Endothelial cell of umbilical vein (primary cell): ENCODE results near the gene RCOR2. TPM values are rescaled to one million over a fixed set of nuclear protein-coding genes. Genes with fewer than 3 reads are reported as not detected.

Source experiments
- BruUV-seq: library from RNA; stranded (reverse); fragments of 400-500 nt; replicated peaks from 2 replicates; lab custom pipeline; 2021; lab: Mats Ljungman, UMichigan
- CTCF ChIA-PET: fragments of 300-600, 350-600 bp; sonication (Branson Sonifier 250); formaldehyde crosslinking; loops from one replicate; lab custom pipeline; 2021; ENCODE audit warnings: antibody characterized with exemption, inconsistent platforms; lab: Charles Lee
- POLR2A ChIA-PET: fragments of 300-600, 350-600 bp; sonication (Branson Sonifier 250); formaldehyde crosslinking; loops from one replicate; lab custom pipeline; 2021; ENCODE audit warnings: antibody characterized with exemption, inconsistent platforms; lab: Charles Lee
- DNase-seq: peaks from one replicate; pipeline ENCODE4 v3.0.0-alpha.2; 2011; ENCODE audit warnings: low read depth, low spot score
- FAIRE-seq: peaks from 2 replicates; lab custom pipeline; 2011; peaks lifted over from hg19 to GRCh38; lab: Jason Lieb, UNC
- H2AFZ ChIP-seq: 2 replicates; pipeline ENCODE4 v1.6.0; 2012; ENCODE audit warnings: low read depth, low read length, control low read depth, inconsistent platforms
- H3K27ac ChIP-seq: 2 replicates; pipeline ENCODE4 v1.5.1; 2011; ENCODE audit warnings: low read depth, mild to moderate bottlenecking, control low read depth, low read length, moderate library complexity; ENCODE audit not compliant: insufficient read depth
- H3K27me3 ChIP-seq, 2 experiments: 2 replicates each; pipeline versions ENCODE4 v1.6.0 to v1.6.1; 2011; ENCODE audit warnings: low read length in 2 of 2, mixed read lengths in 1 of 2; ENCODE audit not compliant: control insufficient read depth in 2 of 2, insufficient read depth in 2 of 2
- H3K36me3 ChIP-seq, 2 experiments: 2 replicates in 1 of 2; 3 replicates in 1 of 2; pipeline ENCODE4 v1.5.1; 2011; ENCODE audit warnings: low read length in 2 of 2, mild to moderate bottlenecking in 1 of 2, moderate library complexity in 1 of 2; ENCODE audit not compliant: control insufficient read depth in 2 of 2, insufficient read depth in 2 of 2; ENCODE audit errors: extremely low read depth in 1 of 2
- H3K4me1 ChIP-seq: 3 replicates; pipeline ENCODE4 v1.5.1; 2011; ENCODE audit warnings: mild to moderate bottlenecking, low read length; ENCODE audit not compliant: control insufficient read depth, insufficient read depth; ENCODE audit errors: extremely low read depth
- H3K4me2 ChIP-seq: 2 replicates; pipeline ENCODE4 v1.6.1; 2011; ENCODE audit warnings: low read length, control low read depth, mixed read lengths; ENCODE audit not compliant: insufficient read depth
- H3K4me3 ChIP-seq, 3 experiments: fragments of 200-600 bp in 1 of 3; sonication (generic), shearing (Covaris generic) in 1 of 3; replicated peaks in 1 of 3; 2 replicates each; pipeline ENCODE4 v1.5.1; 2011 to 2016; ENCODE audit warnings: control low read depth in 3 of 3, low read length in 3 of 3, mild to moderate bottlenecking in 2 of 3, inconsistent platforms in 1 of 3, low read depth in 1 of 3, moderate library complexity in 1 of 3; ENCODE audit not compliant: insufficient read depth in 1 of 3
- H3K79me2 ChIP-seq: 2 replicates; pipeline ENCODE4 v1.6.0; 2012; ENCODE audit warnings: low read length, inconsistent platforms; ENCODE audit not compliant: control insufficient read depth, insufficient read depth
- H3K9ac ChIP-seq: replicated peaks from 2 replicates; pipeline ENCODE3; 2011; ENCODE audit warnings: low read length, control low read depth; ENCODE audit not compliant: insufficient read depth; ENCODE audit errors: extremely low read depth
- H3K9me1 ChIP-seq: replicated peaks from 3 replicates; pipeline ENCODE4 v1.6.0; 2011; ENCODE audit warnings: mild to moderate bottlenecking, low read length; ENCODE audit not compliant: control insufficient read depth, insufficient read depth; ENCODE audit errors: extremely low read depth
- H3K9me3 ChIP-seq: replicated peaks from 2 replicates; pipeline ENCODE4 v1.5.1; 2012; ENCODE audit warnings: low read length, inconsistent platforms; ENCODE audit not compliant: control insufficient read depth, insufficient read depth
- H4K20me1 ChIP-seq: replicated peaks from 2 replicates; pipeline ENCODE3; 2011; ENCODE audit warnings: mild to moderate bottlenecking, low read length; ENCODE audit not compliant: control insufficient read depth, insufficient read depth; ENCODE audit errors: extremely low read depth
- EZH2 ChIP-seq: IDR thresholded peaks from 2 replicates; pipeline ENCODE4 v1.6.1; 2012; ENCODE audit warnings: borderline replicate concordance, low read depth, mild to moderate bottlenecking, moderate library complexity, low read length, inconsistent platforms; ENCODE audit not compliant: severe bottlenecking
- FOS ChIP-seq: IDR thresholded peaks from 2 replicates; pipeline ENCODE4 v1.6.1; 2011; ENCODE audit warnings: mild to moderate bottlenecking, low read length, moderate library complexity, borderline replicate concordance; ENCODE audit not compliant: insufficient read depth
- GATA2 ChIP-seq: IDR thresholded peaks from 2 replicates; pipeline ENCODE4 v1.7.0; 2011; ENCODE audit warnings: low read depth, mild to moderate bottlenecking, moderate library complexity, mixed read lengths, low read length; ENCODE audit not compliant: insufficient read length, insufficient read depth
- JUN ChIP-seq: IDR thresholded peaks from 2 replicates; pipeline ENCODE4 v1.6.1; 2011; ENCODE audit warnings: borderline replicate concordance, low read depth; ENCODE audit not compliant: insufficient read length, insufficient read depth
- MYC ChIP-seq: IDR thresholded peaks from one replicate; pipeline ENCODE4 v1.6.1; 2011; ENCODE audit warnings: mild to moderate bottlenecking, low read depth, low read length
- POLR2A ChIP-seq: IDR thresholded peaks from 2 replicates; pipeline ENCODE4 v1.6.1; 2012; ENCODE audit warnings: low read depth, mild to moderate bottlenecking, control low read depth, low read length
- POLR2AphosphoS5 ChIP-seq: IDR thresholded peaks from 2 replicates; pipeline ENCODE4 v1.6.1; 2012; ENCODE audit warnings: low read depth, mild to moderate bottlenecking, control low read depth, low read length, moderate library complexity; ENCODE audit not compliant: insufficient read depth
- dilution Hi-C: fragments of 300-500 bp; cut with MboI; formaldehyde crosslinking; loops from one replicate; pipeline ENCODE4 v1.15.0; 2019; ENCODE audit warnings: low sequenced_read_pairs; ENCODE audit not compliant: extremely low pct_ligation_motif_present
- intact Hi-C: fragments of 100-400 bp; cut with micrococcal nuclease; formaldehyde crosslinking; loops from one replicate; pipeline ENCODE4 v1.10.0; 2022
- polyA plus RNA-seq, 4 experiments: library from polyadenylated mRNA; depleted of rRNA in 3 of 4; stranded (reverse) in 3 of 4; unstranded in 1 of 4; fragments of >200 nt; gene quantifications; 2 replicates each; pipeline versions ENCODE4 v1.2.1 to v1.2.3, GENCODE V29; 2011 to 2012; ENCODE audit warnings: missing spikeins in 1 of 4
- total RNA-seq: library from RNA; stranded (reverse); gene quantifications from 2 replicates; pipeline ENCODE4 v1.2.3, GENCODE V29; 2021
- TF ChIP-seq, protein P1 (sequence below): IDR thresholded peaks from 2 replicates; pipeline ENCODE4 v1.6.1; 2011; ENCODE audit not compliant: insufficient read depth, insufficient read length
- TF ChIP-seq, protein P2 (sequence below), 2 donors: IDR thresholded peaks; 1 replicate in 1 of 2; 2 replicates in 1 of 2; pipeline ENCODE4 v1.5.1; 2011; ENCODE audit warnings: low read length in 2 of 2, mild to moderate bottlenecking in 2 of 2, moderate library complexity in 2 of 2, control low read depth in 1 of 2, inconsistent platforms in 1 of 2, low read depth in 1 of 2; ENCODE audit not compliant: insufficient read depth in 1 of 2; ENCODE audit errors: extremely low read depth in 1 of 2

Gene RCOR2
- total and polyA plus RNA-seq, 2 donors (not counting 3 experiments of a cell fraction or from before 2014, with no cell fraction given) = 0.13 to 0.63 TPM

GRCh38 chr11:63876616-63877015, 40.3 kb downstream of the RCOR2 start:
- dilution Hi-C loops = no loop called here
- no peak overlapping the region for H3K4me2 ChIP-seq
- no TSS peak for BruUV-seq
- H3K4me1 ChIP-seq = peaks cover 8% of the 10 kb centered on the region
- H3K9me3 ChIP-seq = no peaks in the 10 kb centered on the region
- peaks cover 0 to 2% of the 10 kb centered on the region in 2 experiments for H3K36me3 ChIP-seq
- H3K79me2 ChIP-seq = peaks cover 48% of the 10 kb centered on the region
- ChIA-PET POLR2A (no interaction called here), CTCF (interaction anchor here (1.3 to 2.2 kb wide), 4 partner anchors 10 to 69 kb away, joined by 4 to 9 read pairs (median 5); partner anchors contain the start of gene MARK2)
- FAIRE-seq (no peak), DNase-seq (no peak)
- no peaks in the 10 kb centered on the region for H3K9me1 ChIP-seq
- intact Hi-C loops = no loop called here
- H4K20me1 ChIP-seq = no peaks in the 10 kb centered on the region
- TF ChIP-seq POLR2A = no peak
- no peak for TF ChIP-seq GATA2
- TF ChIP-seq FOS = no peak
- no peak for TF ChIP-seq POLR2AphosphoS5
- TF ChIP-seq, protein P1, sequence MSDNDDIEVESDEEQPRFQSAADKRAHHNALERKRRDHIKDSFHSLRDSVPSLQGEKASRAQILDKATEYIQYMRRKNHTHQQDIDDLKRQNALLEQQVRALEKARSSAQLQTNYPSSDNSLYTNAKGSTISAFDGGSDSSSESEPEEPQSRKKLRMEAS = no peak
- no peak for TF ChIP-seq MYC
- no peak for TF ChIP-seq JUN
- no peak for TF ChIP-seq EZH2
- TF ChIP-seq, protein P2, sequence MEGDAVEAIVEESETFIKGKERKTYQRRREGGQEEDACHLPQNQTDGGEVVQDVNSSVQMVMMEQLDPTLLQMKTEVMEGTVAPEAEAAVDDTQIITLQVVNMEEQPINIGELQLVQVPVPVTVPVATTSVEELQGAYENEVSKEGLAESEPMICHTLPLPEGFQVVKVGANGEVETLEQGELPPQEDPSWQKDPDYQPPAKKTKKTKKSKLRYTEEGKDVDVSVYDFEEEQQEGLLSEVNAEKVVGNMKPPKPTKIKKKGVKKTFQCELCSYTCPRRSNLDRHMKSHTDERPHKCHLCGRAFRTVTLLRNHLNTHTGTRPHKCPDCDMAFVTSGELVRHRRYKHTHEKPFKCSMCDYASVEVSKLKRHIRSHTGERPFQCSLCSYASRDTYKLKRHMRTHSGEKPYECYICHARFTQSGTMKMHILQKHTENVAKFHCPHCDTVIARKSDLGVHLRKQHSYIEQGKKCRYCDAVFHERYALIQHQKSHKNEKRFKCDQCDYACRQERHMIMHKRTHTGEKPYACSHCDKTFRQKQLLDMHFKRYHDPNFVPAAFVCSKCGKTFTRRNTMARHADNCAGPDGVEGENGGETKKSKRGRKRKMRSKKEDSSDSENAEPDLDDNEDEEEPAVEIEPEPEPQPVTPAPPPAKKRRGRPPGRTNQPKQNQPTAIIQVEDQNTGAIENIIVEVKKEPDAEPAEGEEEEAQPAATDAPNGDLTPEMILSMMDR (IDR thresholded peaks at IDR 0.05; ENCODE audit: extremely low read depth in 1 of 2, insufficient read depth in 1 of 2, low read depth in 1 of 2, low read length in 2 of 2) = no peak
- no peak overlapping the region for H3K27ac ChIP-seq
- no peaks in the 10 kb centered on the region for H3K27me3 ChIP-seq
- H3K4me3 ChIP-seq = no peak overlapping the region
- H2AFZ ChIP-seq = no peak overlapping the region
- no peak overlapping the region for H3K9ac ChIP-seq
